Fibroblast of villous mesenchyme (primary cell): Measurements from ENCODE around the gene HDAC9. TPM values are rescaled to one million over a fixed set of nuclear protein-coding genes. Genes with fewer than 3 reads are reported as not detected.

ENCODE experiments used
- DNase-seq: peaks from one replicate; pipeline ENCODE4 v3.0.0-alpha.2; 2010; ENCODE audit warnings: low read depth
- H3K4me3 ChIP-seq: 2 replicates; pipeline ENCODE4 v1.5.1; 2011; ENCODE audit warnings: low read depth, mild to moderate bottlenecking, low read length
- CTCF ChIP-seq: IDR thresholded peaks from 2 replicates; pipeline ENCODE4 v1.5.1; 2012; ENCODE audit warnings: low read depth, mild to moderate bottlenecking, low read length; ENCODE audit not compliant: insufficient read depth
- total RNA-seq: library from RNA; depleted of rRNA; stranded (reverse); fragments of >200 nt; gene quantifications from 2 replicates; pipeline ENCODE4 v1.2.3, GENCODE V29; 2012

Gene HDAC9
- total RNA-seq, 1 donor: 16.8 TPM

- no peak for TF ChIP-seq CTCF
- no peak overlapping the region for H3K4me3 ChIP-seq
- DNase-seq: no peak
Measured at GRCh38 chr7:18459484-18460245, 35.9 kb upstream of the HDAC9 start.

- no peak for TF ChIP-seq CTCF
Measured at GRCh38 chr7:18461785-18462467, 33.6 kb upstream of the HDAC9 start.

GRCh38 chr7:18464830-18465229 is 30.7 kb upstream of the HDAC9 start:
- no peak overlapping the region for H3K4me3 ChIP-seq
- DNase-seq: no peak
- no peak for TF ChIP-seq CTCF

More at GRCh38 chr7:18461785-18462467, 33.6 kb upstream of the HDAC9 start:
- DNase-seq: no peak
- H3K4me3 ChIP-seq: no peak overlapping the region

- no peak for TF ChIP-seq CTCF
- H3K4me3 ChIP-seq: no peak overlapping the region
- no peak for DNase-seq
Measured at GRCh38 chr7:18467011-18467410, 28.5 kb upstream of the HDAC9 start.

- no peak overlapping the region for H3K4me3 ChIP-seq
- no peak for TF ChIP-seq CTCF
- no peak for DNase-seq
Measured at GRCh38 chr7:18468795-18469194, 26.8 kb upstream of the HDAC9 start.

- TF ChIP-seq CTCF: no peak
- H3K4me3 ChIP-seq: no peak overlapping the region
- no peak for DNase-seq
Measured at GRCh38 chr7:18469316-18469715, 26.2 kb upstream of the HDAC9 start.
